Measurements from ENCODE around the gene NOC2L.

NOC2L gene

DNA sequence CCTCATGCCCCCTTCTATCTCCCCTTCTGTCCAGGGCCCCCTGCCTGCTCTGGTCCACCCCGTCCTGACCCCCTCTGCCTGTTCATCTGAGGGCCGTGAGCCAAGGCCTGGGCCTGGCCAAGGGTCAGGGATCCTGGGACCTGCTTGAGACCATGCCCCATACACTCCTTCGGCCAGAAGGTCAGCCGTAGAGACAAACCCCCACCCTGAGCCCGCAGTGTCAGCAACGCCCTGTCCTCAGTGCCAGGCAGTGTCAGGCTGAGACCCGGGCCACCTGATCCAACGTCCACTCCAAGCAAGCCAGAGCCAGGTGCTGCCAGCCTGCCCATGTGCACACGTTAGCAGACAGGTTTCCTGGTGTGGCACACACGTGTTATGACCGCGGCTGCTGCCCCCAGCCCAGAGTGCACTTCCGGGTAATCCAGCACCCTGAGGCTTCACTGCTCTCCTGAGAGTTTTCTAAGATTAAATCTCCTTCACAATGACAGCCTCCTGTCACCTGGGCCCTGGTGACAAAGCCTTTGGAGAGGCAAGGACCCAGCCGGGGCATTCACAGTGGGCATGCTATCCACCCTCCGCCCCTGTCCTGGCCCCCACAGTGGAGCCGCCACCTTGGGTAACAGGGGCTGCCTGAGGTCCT is 45.4 kb downstream of the NOC2L start:
- DNase-seq: no peak

- DNase-seq: no peak
These were observed 46.2 kb downstream of the NOC2L start for GRCh38 chr1:912740-913301.

DNA sequence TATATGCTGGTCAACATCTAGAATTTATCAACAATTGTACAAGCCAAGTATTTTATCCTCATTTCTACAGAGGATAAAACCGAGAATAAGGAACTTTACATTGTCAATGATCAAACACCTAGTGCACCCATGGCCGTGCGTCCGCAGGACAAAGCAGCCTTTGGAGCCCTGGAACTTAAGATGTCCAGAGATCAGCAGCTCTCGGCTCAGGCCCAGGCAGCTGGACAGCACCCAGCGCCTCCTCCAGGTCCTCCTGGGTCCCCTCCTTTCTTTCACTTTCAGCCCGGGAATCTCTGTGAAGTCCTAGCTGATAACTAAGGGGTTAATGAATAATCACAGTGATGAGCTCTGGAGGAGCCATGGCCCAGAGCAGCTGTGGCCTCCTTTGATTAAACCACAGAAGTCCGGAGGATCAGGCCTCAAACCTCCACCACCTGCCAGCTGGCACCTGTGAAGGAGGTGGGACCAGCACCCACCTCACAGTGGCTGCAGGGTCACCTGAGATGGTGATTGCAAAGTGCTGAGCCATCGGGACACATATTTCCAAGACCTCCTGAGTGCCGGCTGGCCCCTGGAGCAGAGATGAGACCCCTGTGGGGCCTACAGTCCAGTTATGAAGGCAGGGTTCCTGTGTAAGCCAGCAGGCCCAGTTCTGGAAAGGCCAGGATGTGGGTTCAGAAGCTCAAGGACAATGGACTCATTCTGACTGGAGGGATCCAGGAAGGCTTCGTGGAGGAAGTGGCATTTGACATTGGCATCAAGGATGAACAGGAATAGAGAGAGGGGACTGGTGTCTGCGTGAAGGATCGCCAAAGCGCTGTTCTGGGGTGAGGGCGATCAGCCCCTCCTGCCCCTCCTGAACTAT is 46.9 kb downstream of the NOC2L start:
- no peak for DNase-seq

GRCh38 chr1:910881-911721 is 48.0 kb downstream of the NOC2L start:
- DNase-seq: no peak

DNA sequence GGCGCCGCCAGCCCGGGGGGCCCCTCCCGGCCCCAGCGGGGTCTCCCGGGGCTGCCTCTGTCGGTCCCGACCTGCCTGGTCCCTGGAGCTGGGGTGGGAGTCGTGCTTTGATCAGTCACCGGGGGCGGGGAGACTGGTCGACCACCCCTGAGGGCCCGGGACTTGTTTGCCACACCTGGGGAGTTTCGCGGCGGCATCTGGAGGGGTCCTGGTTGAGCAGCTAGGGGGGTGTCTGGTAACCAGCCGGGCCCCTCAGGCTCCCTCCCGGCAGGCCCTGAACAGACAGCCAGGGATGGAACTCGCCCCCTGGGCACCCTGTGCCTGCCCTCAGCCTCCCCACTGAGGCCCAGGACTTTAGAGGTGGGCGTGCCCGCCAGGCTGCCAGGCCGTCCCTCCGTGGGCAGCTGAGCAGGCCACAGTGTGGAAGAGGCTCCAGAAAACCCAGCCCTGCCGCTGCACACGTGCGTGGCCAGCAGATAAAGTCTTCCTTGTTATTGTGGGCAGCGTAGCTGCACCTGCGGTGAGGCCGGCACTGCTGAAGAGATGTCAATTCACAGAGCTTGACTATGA is 48.7 kb downstream of the NOC2L start:
- no peak for DNase-seq

GRCh38 chr1:909861-910310 is 49.2 kb downstream of the NOC2L start:
- no peak for DNase-seq

DNA sequence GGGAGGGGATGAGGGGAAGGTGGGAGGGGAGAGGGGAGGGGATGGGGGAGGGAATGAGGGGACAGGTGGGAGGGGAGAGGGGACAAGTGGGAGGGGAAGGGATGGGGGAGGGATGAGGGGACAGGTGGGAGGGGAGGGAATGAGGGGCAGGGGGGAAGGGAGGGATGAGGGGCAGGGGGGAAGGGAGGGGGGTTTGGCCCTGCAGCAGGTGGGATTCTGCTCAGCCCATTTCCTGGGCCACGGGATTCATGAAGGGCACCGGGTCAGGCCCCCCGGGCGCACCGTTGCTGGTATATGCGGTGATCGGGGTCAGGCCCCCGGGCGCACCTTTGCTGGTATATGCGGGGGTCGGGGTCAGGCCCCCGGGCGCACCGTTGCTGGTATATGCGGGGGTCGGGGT is 50.4 kb downstream of the NOC2L start:
- no peak for DNase-seq

DNA sequence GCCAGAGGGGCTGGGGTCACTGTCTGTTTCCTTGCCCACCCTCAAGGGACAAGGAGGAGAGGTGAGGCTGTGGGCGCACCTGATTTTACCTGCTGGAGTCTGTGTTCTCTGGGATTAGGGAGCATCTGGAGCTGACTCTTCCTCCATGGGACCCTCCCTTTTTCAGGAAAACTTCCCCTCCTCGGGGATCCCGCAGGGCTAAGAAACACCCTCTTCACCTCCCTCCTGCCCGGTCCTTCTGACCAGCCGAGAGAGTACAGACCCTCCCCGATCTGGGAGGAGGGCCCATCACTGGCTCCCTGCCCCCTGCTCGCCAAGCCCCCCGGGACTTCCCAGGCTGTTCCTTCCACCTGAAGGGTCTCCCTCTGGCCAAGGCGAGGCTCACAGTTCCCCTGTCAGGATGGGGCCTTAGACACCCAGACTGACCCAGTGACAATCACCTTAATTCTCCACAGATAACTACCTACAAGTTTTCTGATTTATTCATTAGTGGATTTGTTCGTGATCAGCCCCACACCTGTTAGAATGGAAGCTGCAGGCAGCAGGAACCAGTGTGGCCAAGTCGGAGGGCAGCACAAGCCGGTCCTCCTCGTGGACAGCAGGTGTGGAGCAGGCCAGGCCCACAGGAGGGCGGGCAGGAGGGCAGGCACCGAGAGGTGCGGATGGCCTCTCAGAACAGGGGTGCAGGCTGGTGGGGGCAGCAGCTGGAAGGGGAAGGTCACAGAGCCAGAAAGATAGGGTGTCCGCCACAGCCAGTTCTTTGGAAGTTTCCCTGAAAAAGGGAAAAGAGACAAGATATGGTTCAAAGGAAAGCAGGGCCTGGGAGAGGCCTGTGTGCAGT is 51.2 kb downstream of the NOC2L start:
- no peak for DNase-seq

DNA sequence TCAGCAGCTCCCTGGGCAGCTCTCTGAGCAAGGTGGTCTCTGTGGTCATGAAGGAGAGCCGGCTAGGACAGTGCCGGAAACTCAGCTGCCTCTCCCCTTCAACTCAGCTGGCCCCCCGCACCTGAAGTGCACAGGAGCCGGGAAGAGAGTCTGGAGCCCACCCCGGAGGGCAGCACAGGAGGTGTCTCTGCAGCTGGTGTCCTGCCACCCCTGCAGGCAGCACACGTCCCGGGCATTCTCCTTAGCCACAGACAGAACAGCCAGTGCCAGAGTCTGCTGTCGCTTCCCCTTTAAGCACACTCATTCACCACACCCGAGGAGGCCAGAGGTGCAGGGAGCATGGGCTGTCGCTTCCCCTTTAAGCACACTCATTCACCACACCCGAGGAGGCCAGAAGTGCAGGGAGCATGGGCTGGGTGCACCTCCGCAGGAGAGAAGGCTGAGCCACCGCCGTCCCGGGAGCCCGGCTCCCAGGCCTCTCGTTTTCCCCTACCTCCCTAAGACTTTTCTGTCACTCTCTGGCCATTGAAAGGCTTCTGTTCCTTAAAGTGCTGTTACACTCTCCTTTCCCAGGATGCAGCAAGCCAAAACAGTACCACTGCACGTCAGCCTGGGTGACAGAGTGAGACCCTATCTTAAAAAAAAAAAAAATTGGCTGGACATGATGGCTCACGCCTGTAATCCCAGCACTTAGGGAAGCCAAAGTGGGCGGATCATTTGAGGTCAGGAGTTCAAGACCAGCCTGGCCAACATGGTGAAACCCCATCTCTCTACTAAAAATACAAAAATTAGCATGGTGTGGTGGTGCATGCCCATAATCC is 52.2 kb downstream of the NOC2L start:
- no peak for DNase-seq

- no peak for DNase-seq
These were observed 53.1 kb downstream of the NOC2L start for GRCh38 chr1:905811-906599.

- no peak for DNase-seq
These were observed 53.8 kb downstream of the NOC2L start for GRCh38 chr1:905071-905749.

DNA sequence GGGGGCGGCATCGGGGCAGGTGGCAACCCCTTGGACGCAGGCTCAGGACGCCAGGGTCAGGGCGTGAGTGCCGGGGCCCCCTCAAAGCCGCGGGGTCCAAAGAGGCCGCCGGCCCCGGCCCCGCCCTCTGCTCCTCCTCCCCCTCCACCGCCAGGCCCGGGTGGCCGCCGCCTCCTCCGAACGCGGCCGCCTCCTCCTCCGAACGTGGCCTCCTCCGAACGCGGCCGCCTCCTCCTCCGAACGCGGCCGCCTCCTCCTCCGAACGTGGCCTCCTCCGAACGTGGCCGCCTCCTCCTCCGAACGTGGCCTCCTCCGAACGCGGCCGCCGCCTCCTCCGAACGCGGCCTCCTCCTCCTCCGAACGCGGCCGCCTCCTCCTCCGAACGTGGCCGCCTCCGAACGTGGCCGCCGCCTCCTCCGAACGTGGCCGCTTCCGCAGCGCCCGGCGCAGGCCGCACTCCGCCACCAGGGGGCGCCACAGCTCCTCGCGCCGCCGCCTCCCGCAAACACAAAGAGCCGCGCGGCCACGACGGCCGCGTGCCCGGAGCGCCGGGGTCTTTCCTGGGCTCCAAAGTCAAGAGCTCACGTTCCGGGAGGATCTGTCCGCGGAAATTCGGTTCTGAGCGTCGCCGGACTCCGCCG is 54.6 kb downstream of the NOC2L start:
- peak; percentile 70 for DNase-seq

GRCh38 chr1:903721-904271 is 55.3 kb downstream of the NOC2L start:
- no peak for DNase-seq

GRCh38 chr1:903305-903704 is 55.8 kb downstream of the NOC2L start:
- no peak for DNase-seq

DNA sequence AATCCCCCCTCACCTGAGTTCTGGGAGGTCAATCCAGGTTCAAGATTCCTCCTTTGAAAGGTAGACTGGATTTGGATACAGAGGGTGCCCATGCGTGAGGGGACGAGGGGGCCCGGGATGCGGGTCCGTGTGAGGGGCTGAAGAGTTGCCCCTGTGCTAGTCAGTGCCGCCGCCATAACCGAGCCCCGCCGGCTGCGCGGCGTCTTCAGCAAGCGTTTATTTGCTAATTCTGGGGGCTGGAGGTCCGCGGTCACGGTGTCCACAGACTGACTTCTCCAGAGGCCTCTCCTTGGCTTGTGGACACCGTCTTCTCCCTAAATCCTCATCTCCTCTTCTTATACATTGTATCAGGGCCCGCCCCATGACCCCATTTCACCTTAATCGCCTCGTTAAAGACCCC is 56.3 kb downstream of the NOC2L start:
- no peak for DNase-seq

DNA sequence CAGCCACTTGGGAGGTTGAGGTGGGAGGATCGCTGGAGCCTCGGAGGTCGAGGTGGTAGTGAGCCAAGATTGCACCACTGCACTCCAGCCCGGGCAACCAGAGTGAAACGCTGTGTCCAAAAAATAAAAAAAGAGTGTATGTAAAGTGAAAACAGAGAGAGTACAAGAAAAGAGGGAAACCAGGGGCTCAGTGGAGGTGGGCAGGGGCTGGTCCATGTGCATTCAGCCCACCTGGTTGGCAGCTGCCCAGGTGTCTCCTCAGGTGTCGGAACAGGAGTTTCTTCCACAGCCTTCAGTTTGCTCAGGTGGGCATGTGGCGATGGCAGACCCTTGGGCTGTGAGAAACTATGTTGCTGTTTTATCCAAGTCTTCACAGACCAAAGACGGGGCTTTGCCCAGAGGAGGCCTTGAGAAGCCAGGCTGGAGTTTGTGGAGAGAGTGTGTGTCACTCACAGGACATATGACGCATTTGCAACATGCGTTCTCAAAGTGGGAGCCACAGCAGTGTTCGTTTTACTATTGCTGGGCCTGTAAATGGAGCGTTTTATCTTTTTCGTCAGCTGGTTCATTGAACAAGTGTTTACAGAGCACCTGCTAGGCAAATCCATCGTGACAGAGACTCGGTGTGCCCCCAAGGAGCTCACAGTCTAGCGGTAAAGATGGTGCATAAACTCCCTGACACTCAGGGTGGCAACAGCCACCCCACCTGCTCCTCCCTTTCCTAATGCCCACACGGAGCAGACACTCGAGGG is 57.8 kb downstream of the NOC2L start:
- DNase-seq: no peak

DNA sequence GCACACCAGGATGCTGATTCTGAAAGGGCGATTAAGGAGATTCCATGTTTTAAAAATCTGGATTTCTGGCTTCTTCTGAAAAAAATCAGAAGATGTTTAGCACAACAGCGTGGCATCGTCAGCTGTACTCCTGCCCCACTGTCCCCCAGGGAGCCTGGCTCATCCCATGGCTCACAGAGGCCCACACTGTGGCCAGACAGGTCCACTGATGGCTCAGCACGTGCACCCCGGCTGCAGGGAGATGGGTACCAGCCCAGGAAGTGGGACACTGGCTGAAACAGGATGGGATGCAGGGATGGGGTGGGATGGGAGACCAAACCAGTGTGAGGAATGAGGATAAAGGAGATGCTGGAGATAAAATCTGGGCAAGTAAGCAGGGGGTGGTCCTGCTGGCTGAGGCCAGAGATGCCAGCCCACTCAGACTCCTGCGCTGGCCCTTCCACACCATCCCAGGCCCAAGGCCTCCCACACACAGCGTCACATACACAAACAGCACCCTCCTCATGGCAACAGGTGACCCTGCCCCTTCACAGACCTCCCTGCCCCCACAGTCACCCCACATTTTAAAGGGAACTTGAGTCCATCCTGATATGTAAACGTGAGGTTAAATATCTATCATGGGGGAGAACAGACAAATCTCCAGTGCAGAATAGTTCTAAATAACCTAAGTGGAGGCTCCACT is 59.3 kb downstream of the NOC2L start:
- DNase-seq: no peak
